GM23248 (cell line): Measurements from ENCODE around the gene WIPI1.

Experiments
- EZH2 ChIP-seq: fragments of 200-600 bp; sonication (generic); IDR thresholded peaks from 2 replicates; pipeline ENCODE4 v1.6.1; 2018; ENCODE audit warnings: antibody characterized with exemption, mild to moderate bottlenecking; ENCODE audit not compliant: insufficient read depth, poor library complexity, severe bottlenecking
- EZH2phosphoT487 ChIP-seq: fragments of 200-600 bp; sonication (generic); IDR thresholded peaks from 2 replicates; pipeline ENCODE4 v1.6.1; 2018; ENCODE audit warnings: antibody characterized with exemption, moderate library complexity, mild to moderate bottlenecking, low read depth; ENCODE audit not compliant: insufficient read depth

DNA sequence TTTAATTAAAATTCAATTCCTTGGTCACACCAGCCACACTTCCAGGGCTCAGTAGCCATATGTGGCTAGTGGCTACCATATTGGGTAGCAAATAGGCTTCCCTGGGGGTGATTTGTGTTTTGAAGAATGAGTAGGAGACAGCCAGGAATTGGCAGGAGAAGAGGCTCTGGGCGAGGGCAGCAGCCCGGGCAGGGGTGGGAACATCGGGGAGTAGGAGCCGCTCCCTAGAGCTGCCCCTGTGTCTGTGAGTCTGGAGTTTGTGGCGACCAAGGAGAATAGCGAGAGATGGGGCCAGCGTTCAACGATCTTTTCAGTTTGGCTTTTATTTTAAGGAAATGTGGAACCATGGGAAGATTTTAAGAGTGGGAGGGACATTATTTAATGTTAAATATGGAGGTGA, 81.7 kb downstream of the WIPI1 start:
- no peak for TF ChIP-seq EZH2
- TF ChIP-seq EZH2phosphoT487: no peak
